Measurements from ENCODE around the gene NRDE2. TPM values are rescaled to one million over a fixed set of nuclear protein-coding genes. Genes with fewer than 3 reads are reported as not detected.

Gene NRDE2
- total RNA-seq, 1 experiment from 2014 or later = 18.0 TPM

DNA sequence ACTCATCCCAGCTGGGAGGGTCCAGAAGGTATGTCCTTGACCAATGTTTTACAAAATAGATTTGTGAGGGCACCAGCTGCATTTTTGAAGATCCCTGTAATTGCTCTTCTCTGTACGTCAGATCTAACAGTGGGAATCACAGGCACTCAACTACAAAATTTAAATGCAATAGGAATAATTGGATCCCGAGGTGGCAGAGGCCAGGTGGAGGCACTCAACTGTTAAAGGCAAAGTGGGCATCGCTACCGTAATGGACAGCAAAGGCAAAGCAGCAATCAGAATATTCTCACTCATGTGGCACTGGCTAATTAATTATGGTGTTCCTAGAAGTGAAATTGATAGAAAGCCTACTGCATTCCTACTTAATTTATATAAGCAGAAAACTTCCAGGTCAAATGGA, 103.3 kb downstream of the NRDE2 start:
- ChIA-PET POLR2A (no interaction called here), CTCF (no interaction called here)
- intact Hi-C loops (cut with micrococcal nuclease; ENCODE audit: unreplicated experiment) = no loop called here
- no peaks in the 10 kb centered on the region for H3K27me3 ChIP-seq (replicated peaks; ENCODE audit: control insufficient read depth, insufficient read depth, low read length)
- DNase-seq = no peak
- H3K9me3 Mint-ChIP-seq (ENCODE audit: unreplicated experiment) = peaks cover 9% of the 10 kb centered on the region
- H3K36me3 ChIP-seq (ENCODE audit: control insufficient read depth, insufficient read depth, low read length) = no peaks in the 10 kb centered on the region
- TF ChIP-seq, protein P1, sequence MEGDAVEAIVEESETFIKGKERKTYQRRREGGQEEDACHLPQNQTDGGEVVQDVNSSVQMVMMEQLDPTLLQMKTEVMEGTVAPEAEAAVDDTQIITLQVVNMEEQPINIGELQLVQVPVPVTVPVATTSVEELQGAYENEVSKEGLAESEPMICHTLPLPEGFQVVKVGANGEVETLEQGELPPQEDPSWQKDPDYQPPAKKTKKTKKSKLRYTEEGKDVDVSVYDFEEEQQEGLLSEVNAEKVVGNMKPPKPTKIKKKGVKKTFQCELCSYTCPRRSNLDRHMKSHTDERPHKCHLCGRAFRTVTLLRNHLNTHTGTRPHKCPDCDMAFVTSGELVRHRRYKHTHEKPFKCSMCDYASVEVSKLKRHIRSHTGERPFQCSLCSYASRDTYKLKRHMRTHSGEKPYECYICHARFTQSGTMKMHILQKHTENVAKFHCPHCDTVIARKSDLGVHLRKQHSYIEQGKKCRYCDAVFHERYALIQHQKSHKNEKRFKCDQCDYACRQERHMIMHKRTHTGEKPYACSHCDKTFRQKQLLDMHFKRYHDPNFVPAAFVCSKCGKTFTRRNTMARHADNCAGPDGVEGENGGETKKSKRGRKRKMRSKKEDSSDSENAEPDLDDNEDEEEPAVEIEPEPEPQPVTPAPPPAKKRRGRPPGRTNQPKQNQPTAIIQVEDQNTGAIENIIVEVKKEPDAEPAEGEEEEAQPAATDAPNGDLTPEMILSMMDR (IDR thresholded peaks at IDR 0.05; ENCODE audit: insufficient read depth in 1 of 2, low read depth in 1 of 2, low read length in 1 of 2, severe bottlenecking in 1 of 2, unreplicated experiment in 1 of 2) = no peak
- no peaks in the 10 kb centered on the region for H3K4me1 Mint-ChIP-seq (ENCODE audit: low read depth, unreplicated experiment)
- no peak overlapping the region for H3K4me3 Mint-ChIP-seq (ENCODE audit: unreplicated experiment)
- H3K27ac Mint-ChIP-seq (ENCODE audit: unreplicated experiment) = no peak overlapping the region
- no peaks in the 10 kb centered on the region for H3K36me3 Mint-ChIP-seq (ENCODE audit: insufficient read depth, unreplicated experiment)
- no TSS peak for BruUV-seq (replicated peaks)
- no peak overlapping the region for H3K4me3 ChIP-seq (ENCODE audit: low read depth, low read length)
- peaks cover 18% of the 10 kb centered on the region for H3K27me3 Mint-ChIP-seq (ENCODE audit: insufficient read depth, unreplicated experiment)
- H3K9me3 ChIP-seq = no peaks in the 10 kb centered on the region
- H3K4me1 ChIP-seq = no peaks in the 10 kb centered on the region

Other genes starting within 250 kb of the NRDE2 start
- 101 TPM in 2 replicates for gene PSMC1, start 75.4 kb downstream of the NRDE2 start, total RNA-seq (2022)
- 405 and 437 TPM in 2 replicates for gene CALM1, start 65.1 kb upstream of the NRDE2 start, total RNA-seq (2022)

All from Caco-2 (cell line).